ENCODE data around the gene AFMID. TPM values are rescaled to one million over a fixed set of nuclear protein-coding genes. Genes with fewer than 3 reads are reported as not detected.

The AFMID gene
- total and polyA plus RNA-seq, 2 of the 13 experiments (the other 11 are each of a cell fraction or from before 2014, with no cell fraction given) = 249 to 270 TPM

- TF ChIP-seq TBL1XR1 (IDR thresholded peaks at IDR 0.05; ENCODE audit: borderline replicate concordance, low read length, partially characterized antibody) = no peak
- TF ChIP-seq ZNF468 (CRISPR knock-in tag; IDR thresholded peaks at IDR 0.05) = no peak
- TF ChIP-seq ZNF629 (CRISPR knock-in tag; conservative IDR thresholded peaks at IDR 0.05) = no peak
- 0 out of 2 replicates have a peak, but pooled peaks have one; percentile 22 for TF ChIP-seq TARDBP (CRISPR knock-in tag; IDR thresholded peaks at IDR 0.05)
- peak; percentile 67 for TF ChIP-seq RAD21 (CRISPR knock-in tag; IDR thresholded peaks at IDR 0.05)
- TF ChIP-seq ZNF263 (CRISPR knock-in tag; IDR thresholded peaks at IDR 0.05) = no peak
- no peak for TF ChIP-seq PTBP1 (IDR thresholded peaks at IDR 0.05; ENCODE audit: low read depth, low read length, poor library complexity, severe bottlenecking)
- no peak for TF ChIP-seq ZNF850 (CRISPR knock-in tag; conservative IDR thresholded peaks at IDR 0.05)
- TF ChIP-seq ZC3H4 (CRISPR knock-in tag; IDR thresholded peaks at IDR 0.05; ENCODE audit: borderline replicate concordance) = 0 out of 2 replicates have a peak, but pooled peaks have one; percentile 52
- no peak for TF ChIP-seq ZNF343 (CRISPR knock-in tag; IDR thresholded peaks at IDR 0.05)
- TF ChIP-seq ZNF687 (CRISPR knock-in tag; IDR thresholded peaks at IDR 0.05) = peak; percentile 60
- no peak for TF ChIP-seq ZNF264 (CRISPR knock-in tag; IDR thresholded peaks at IDR 0.05)
- peak; percentile 66; the same call in 1 of the 2 replicates for TF ChIP-seq PAF1 (CRISPR knock-in tag; IDR thresholded peaks at IDR 0.05)
- no peak for TF ChIP-seq ZNF143 (CRISPR knock-in tag; IDR thresholded peaks at IDR 0.05)
- TF ChIP-seq CTCF (CRISPR knock-in tag; IDR thresholded peaks at IDR 0.05) = peak; percentile 85
- no peak for TF ChIP-seq ZNF784 (CRISPR knock-in tag; IDR thresholded peaks at IDR 0.05; ENCODE audit: borderline replicate concordance)
- TF ChIP-seq GATA4 (IDR thresholded peaks at IDR 0.05; ENCODE audit: borderline replicate concordance, low read depth) = no peak
- 0 out of 2 replicates have a peak, but pooled peaks have one; percentile 24 for TF ChIP-seq ZNF574 (CRISPR knock-in tag; IDR thresholded peaks at IDR 0.05)
- TF ChIP-seq MTERF4 (CRISPR knock-in tag; IDR thresholded peaks at IDR 0.05) = no peak
- TF ChIP-seq KLF13 (CRISPR knock-in tag; IDR thresholded peaks at IDR 0.05) = no peak
Observed at GRCh38 chr17:78176548-78177025, 10.6 kb upstream of the AFMID start (continued).

All from HepG2 (cell line).